Measurements from ENCODE around the gene CYFIP2. TPM values are rescaled to one million over a fixed set of nuclear protein-coding genes. Genes with fewer than 3 reads are reported as not detected.

The CYFIP2 gene
- total RNA-seq, 1 donor from 2014 or later = 27.7 TPM

GRCh38 chr5:157309796-157310195 lies 43.9 kb downstream of the CYFIP2 start:
- intact Hi-C loops (cut with DNase I) = no loop called here

GRCh38 chr5:157311595-157311994 lies 45.7 kb downstream of the CYFIP2 start:
- Histone ChIP-seq H3K4me1 (no peaks in the 10 kb centered on the region), H3K27me3 (no peaks in the 10 kb centered on the region), H3K9me3 (no peaks in the 10 kb centered on the region), H3K27ac (no peak overlapping the region), H3K4me3 (no peak overlapping the region), H3K36me3 (no peaks in the 10 kb centered on the region)
- intact Hi-C loops (cut with DNase I) = no loop called here
- DNase-seq (ENCODE audit: extremely low spot score in 2 of 2) = no peak
- TF ChIP-seq POLR2A (IDR thresholded peaks at IDR 0.05) (no peak), CTCF (IDR thresholded peaks at IDR 0.05) (no peak), POLR2AphosphoS5 (IDR thresholded peaks at IDR 0.05; ENCODE audit: insufficient read depth in 1 of 2, low read depth in 1 of 2) (no peak)

More at GRCh38 chr5:157309796-157310195, 43.9 kb downstream of the CYFIP2 start:
- Histone ChIP-seq H3K36me3 (no peaks in the 10 kb centered on the region), H3K4me3 (no peak overlapping the region), H3K27me3 (no peaks in the 10 kb centered on the region), H3K9me3 (no peaks in the 10 kb centered on the region), H3K27ac (no peak overlapping the region), H3K4me1 (no peaks in the 10 kb centered on the region)
- DNase-seq (ENCODE audit: extremely low spot score in 2 of 2) = no peak
- no peak for TF ChIP-seq CTCF (IDR thresholded peaks at IDR 0.05)
- TF ChIP-seq POLR2A (IDR thresholded peaks at IDR 0.05) = no peak
- no peak for TF ChIP-seq POLR2AphosphoS5 (IDR thresholded peaks at IDR 0.05; ENCODE audit: insufficient read depth in 1 of 2, low read depth in 1 of 2)

- intact Hi-C loops (cut with DNase I) = no loop called here
- DNase-seq (ENCODE audit: extremely low spot score in 2 of 2) = no peak
- H3K4me3 ChIP-seq = no peak overlapping the region
- TF ChIP-seq CTCF (IDR thresholded peaks at IDR 0.05) (no peak), POLR2A (IDR thresholded peaks at IDR 0.05) (no peak), POLR2AphosphoS5 (IDR thresholded peaks at IDR 0.05; ENCODE audit: insufficient read depth in 1 of 2, low read depth in 1 of 2) (no peak)
- H3K4me1 ChIP-seq = no peaks in the 10 kb centered on the region
- no peaks in the 10 kb centered on the region for H3K36me3 ChIP-seq
- no peaks in the 10 kb centered on the region for H3K27me3 ChIP-seq
- no peak overlapping the region for H3K27ac ChIP-seq
- H3K9me3 ChIP-seq = no peaks in the 10 kb centered on the region
Observed at GRCh38 chr5:157312492-157312891, 46.6 kb downstream of the CYFIP2 start.

- Histone ChIP-seq H3K4me1 (no peaks in the 10 kb centered on the region), H3K36me3 (no peaks in the 10 kb centered on the region), H3K9me3 (no peaks in the 10 kb centered on the region), H3K4me3 (no peak overlapping the region), H3K27me3 (no peaks in the 10 kb centered on the region), H3K27ac (no peak overlapping the region)
- no peak for TF ChIP-seq CTCF (IDR thresholded peaks at IDR 0.05)
- TF ChIP-seq POLR2A (IDR thresholded peaks at IDR 0.05) = no peak
- intact Hi-C loops (cut with DNase I) = no loop called here
- no peak for DNase-seq (ENCODE audit: extremely low spot score in 2 of 2)
Observed at GRCh38 chr5:157322581-157322980, 56.7 kb downstream of the CYFIP2 start.

GRCh38 chr5:157323107-157323706 lies 57.3 kb downstream of the CYFIP2 start:
- Histone ChIP-seq H3K9me3 (no peaks in the 10 kb centered on the region), H3K4me3 (no peak overlapping the region), H3K27me3 (no peaks in the 10 kb centered on the region), H3K36me3 (no peaks in the 10 kb centered on the region), H3K4me1 (no peaks in the 10 kb centered on the region), H3K27ac (no peak overlapping the region)
- TF ChIP-seq POLR2AphosphoS5 (IDR thresholded peaks at IDR 0.05; ENCODE audit: insufficient read depth in 1 of 2, low read depth in 1 of 2) (no peak), CTCF (IDR thresholded peaks at IDR 0.05) (no peak), POLR2A (IDR thresholded peaks at IDR 0.05) (no peak)
- intact Hi-C loops (cut with DNase I) = no loop called here
- DNase-seq (ENCODE audit: extremely low spot score in 2 of 2) = no peak
